ENCODE measurements around the gene TCERG1L. TPM values are rescaled to one million over a fixed set of nuclear protein-coding genes. Genes with fewer than 3 reads are reported as not detected.

Gene TCERG1L
- total RNA-seq, 1 experiment from 2014 or later = not detected

DNA sequence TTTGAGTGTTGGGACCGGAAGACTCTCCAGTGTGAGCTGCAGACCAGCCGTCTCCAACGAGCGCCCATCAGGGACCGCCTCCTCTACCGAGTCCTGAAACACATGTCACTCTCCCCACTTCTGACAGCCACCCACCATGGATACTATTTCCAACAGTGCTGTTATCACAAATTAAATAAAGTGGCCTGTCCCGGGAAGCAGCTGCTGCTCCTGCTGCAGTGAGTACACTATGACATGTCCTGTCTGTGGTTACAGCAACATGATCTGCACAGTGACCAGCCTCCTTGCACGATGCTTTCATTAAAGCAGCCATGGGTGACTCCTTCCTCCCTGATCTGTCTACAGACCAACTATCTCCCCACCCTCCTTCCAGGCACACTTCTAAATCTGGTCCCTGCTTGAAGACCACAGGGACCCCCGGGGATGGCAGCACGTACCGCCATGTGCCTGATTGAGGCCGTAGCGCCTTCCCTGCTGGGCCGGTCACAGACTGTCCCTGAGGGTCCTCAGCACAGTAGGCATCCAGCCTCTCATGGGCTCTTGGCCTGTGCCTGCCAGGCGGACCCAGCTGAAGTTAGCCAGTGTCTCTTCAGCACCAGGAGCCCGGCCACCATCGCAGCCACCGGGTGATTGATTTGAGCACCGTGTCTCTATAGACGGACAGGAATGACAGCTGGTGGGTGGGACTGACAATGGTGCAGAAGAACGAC, 58.8 kb downstream of the TCERG1L start:
- no peak overlapping the region for H3K4me3 ChIP-seq (ENCODE audit: low read depth in 2 of 2, low read length in 2 of 2)
- no peaks in the 10 kb centered on the region for H3K9me3 ChIP-seq (ENCODE audit: control insufficient read depth, insufficient read depth, low read depth, low read length)
- no peaks in the 10 kb centered on the region for H3K4me1 ChIP-seq (ENCODE audit: control insufficient read depth, insufficient read depth, low read length)
- H3K27ac ChIP-seq (ENCODE audit: low read length) = no peak overlapping the region
- ChIA-PET CTCF (no interaction called here), POLR2A (no interaction called here)
- peaks cover 17% of the 10 kb centered on the region for H3K27me3 ChIP-seq (ENCODE audit: control insufficient read depth, insufficient read depth, low read length)
- DNase-seq (ENCODE audit: low read depth, low spot score) (no peak), ATAC-seq (no peak)
- intact Hi-C loops (cut with micrococcal nuclease; ENCODE audit: unreplicated experiment) (no loop called here), in situ Hi-C loops (cut with HindIII; ENCODE audit: low pct_unique_long_range_greater_than_20kb, low sequenced_read_pairs) (no loop called here)
- H3K36me3 ChIP-seq (ENCODE audit: control insufficient read depth, insufficient read depth, low read length) = no peaks in the 10 kb centered on the region
- no TSS peak for BruUV-seq (replicated peaks)
- TF ChIP-seq, protein P1, sequence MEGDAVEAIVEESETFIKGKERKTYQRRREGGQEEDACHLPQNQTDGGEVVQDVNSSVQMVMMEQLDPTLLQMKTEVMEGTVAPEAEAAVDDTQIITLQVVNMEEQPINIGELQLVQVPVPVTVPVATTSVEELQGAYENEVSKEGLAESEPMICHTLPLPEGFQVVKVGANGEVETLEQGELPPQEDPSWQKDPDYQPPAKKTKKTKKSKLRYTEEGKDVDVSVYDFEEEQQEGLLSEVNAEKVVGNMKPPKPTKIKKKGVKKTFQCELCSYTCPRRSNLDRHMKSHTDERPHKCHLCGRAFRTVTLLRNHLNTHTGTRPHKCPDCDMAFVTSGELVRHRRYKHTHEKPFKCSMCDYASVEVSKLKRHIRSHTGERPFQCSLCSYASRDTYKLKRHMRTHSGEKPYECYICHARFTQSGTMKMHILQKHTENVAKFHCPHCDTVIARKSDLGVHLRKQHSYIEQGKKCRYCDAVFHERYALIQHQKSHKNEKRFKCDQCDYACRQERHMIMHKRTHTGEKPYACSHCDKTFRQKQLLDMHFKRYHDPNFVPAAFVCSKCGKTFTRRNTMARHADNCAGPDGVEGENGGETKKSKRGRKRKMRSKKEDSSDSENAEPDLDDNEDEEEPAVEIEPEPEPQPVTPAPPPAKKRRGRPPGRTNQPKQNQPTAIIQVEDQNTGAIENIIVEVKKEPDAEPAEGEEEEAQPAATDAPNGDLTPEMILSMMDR (IDR thresholded peaks at IDR 0.05) = no peak
- TF ChIP-seq SIN3A (IDR thresholded peaks at IDR 0.05; ENCODE audit: borderline replicate concordance, insufficient read depth, low read depth, low read length) (no peak), TCF7L2 (IDR thresholded peaks at IDR 0.05; ENCODE audit: low read depth, low read length) (no peak)
- TF ChIP-seq, protein P2, sequence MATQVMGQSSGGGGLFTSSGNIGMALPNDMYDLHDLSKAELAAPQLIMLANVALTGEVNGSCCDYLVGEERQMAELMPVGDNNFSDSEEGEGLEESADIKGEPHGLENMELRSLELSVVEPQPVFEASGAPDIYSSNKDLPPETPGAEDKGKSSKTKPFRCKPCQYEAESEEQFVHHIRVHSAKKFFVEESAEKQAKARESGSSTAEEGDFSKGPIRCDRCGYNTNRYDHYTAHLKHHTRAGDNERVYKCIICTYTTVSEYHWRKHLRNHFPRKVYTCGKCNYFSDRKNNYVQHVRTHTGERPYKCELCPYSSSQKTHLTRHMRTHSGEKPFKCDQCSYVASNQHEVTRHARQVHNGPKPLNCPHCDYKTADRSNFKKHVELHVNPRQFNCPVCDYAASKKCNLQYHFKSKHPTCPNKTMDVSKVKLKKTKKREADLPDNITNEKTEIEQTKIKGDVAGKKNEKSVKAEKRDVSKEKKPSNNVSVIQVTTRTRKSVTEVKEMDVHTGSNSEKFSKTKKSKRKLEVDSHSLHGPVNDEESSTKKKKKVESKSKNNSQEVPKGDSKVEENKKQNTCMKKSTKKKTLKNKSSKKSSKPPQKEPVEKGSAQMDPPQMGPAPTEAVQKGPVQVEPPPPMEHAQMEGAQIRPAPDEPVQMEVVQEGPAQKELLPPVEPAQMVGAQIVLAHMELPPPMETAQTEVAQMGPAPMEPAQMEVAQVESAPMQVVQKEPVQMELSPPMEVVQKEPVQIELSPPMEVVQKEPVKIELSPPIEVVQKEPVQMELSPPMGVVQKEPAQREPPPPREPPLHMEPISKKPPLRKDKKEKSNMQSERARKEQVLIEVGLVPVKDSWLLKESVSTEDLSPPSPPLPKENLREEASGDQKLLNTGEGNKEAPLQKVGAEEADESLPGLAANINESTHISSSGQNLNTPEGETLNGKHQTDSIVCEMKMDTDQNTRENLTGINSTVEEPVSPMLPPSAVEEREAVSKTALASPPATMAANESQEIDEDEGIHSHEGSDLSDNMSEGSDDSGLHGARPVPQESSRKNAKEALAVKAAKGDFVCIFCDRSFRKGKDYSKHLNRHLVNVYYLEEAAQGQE (IDR thresholded peaks at IDR 0.05; ENCODE audit: insufficient read depth in 1 of 2, low read depth in 2 of 2, low read length in 1 of 2) = no peak

DNA sequence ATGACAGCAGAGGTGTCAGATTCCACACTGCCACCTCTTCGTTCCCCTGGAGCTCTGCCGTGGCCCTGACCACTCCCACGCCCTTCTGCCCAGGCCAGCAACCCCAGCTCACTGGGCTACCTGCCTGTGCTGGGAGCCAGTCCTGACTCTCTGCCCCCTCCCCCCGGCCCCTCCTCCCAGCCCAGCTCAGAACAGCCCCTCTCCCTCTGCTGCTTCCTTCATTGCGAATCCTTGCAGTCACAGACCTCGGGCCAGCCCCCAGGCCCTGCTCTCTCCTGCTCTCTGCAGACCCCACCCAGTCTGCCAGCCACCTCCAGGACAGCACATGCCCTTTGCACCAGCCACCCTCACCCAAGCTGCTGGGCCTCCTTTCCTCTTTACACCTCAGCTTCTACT, 60.4 kb downstream of the TCERG1L start:
- ChIA-PET CTCF (no interaction called here), POLR2A (no interaction called here)
- no peaks in the 10 kb centered on the region for H3K4me1 ChIP-seq (ENCODE audit: control insufficient read depth, insufficient read depth, low read length)
- no peak overlapping the region for H3K27ac ChIP-seq (ENCODE audit: low read length)
- H3K36me3 ChIP-seq (ENCODE audit: control insufficient read depth, insufficient read depth, low read length) = no peaks in the 10 kb centered on the region
- intact Hi-C loops (cut with micrococcal nuclease; ENCODE audit: unreplicated experiment) = no loop called here
- peaks cover 15% of the 10 kb centered on the region for H3K27me3 ChIP-seq (ENCODE audit: control insufficient read depth, insufficient read depth, low read length)
- H3K9me3 ChIP-seq (ENCODE audit: control insufficient read depth, insufficient read depth, low read depth, low read length) = no peaks in the 10 kb centered on the region
- DNase-seq (ENCODE audit: low read depth, low spot score) (no peak), ATAC-seq (no peak)
- TF ChIP-seq POLR2AphosphoS5 (IDR thresholded peaks at IDR 0.05; ENCODE audit: low read depth, low read length) = no peak
- TF ChIP-seq TCF7L2 (IDR thresholded peaks at IDR 0.05; ENCODE audit: low read depth, low read length) = no peak
- TF ChIP-seq, protein P2 (IDR thresholded peaks at IDR 0.05; ENCODE audit: insufficient read depth in 1 of 2, low read depth in 2 of 2, low read length in 1 of 2) = no peak
- TF ChIP-seq SIN3A (IDR thresholded peaks at IDR 0.05; ENCODE audit: borderline replicate concordance, insufficient read depth, low read depth, low read length) = no peak
- TF ChIP-seq, protein P1 (IDR thresholded peaks at IDR 0.05) = no peak
- in situ Hi-C loops (cut with HindIII; ENCODE audit: low pct_unique_long_range_greater_than_20kb, low sequenced_read_pairs) = no loop called here
- H3K4me3 ChIP-seq (ENCODE audit: low read depth in 2 of 2, low read length in 2 of 2) = no peak overlapping the region
- no TSS peak for BruUV-seq (replicated peaks)

All from Panc1 (cell line).